HEK293 (cell line): ENCODE measurements around the gene CRYBG2.
"Not testable (repeated sequence)": the region's sequence is repeated elsewhere in the genome, so short reads cannot be mapped to it uniquely, and the experiment has no call there.

Experiments
- BCL11A ChIP-seq: fragments of 450-650 bp; formaldehyde crosslinking; IDR thresholded peaks from 2 replicates; pipeline ENCODE4 v1.5.1; 2016; ENCODE audit warnings: low read depth, missing biosample characterization, missing genetic modification characterization
- CTCF ChIP-seq: fragments of 450-650 bp; formaldehyde crosslinking; IDR thresholded peaks from 2 replicates; pipeline ENCODE4 v1.5.1; 2016; ENCODE audit warnings: missing biosample characterization, missing genetic modification characterization
- MEIS1 ChIP-seq: sonication (generic); formaldehyde crosslinking; IDR thresholded peaks from 2 replicates; pipeline ENCODE4 v1.8.1; 2022; ENCODE audit warnings: missing genetic modification reagents, mild to moderate bottlenecking, borderline replicate concordance
- PATZ1 ChIP-seq: fragments of 450-650 bp; formaldehyde crosslinking; IDR thresholded peaks from 2 replicates; pipeline ENCODE4 v1.5.1; 2016; ENCODE audit warnings: missing biosample characterization, missing genetic modification characterization
- REPIN1 ChIP-seq: fragments of 450-650 bp; formaldehyde crosslinking; IDR thresholded peaks from 2 replicates; pipeline ENCODE4 v1.5.1; 2017; ENCODE audit warnings: missing biosample characterization, missing genetic modification characterization, low read depth
- SCRT1 ChIP-seq: fragments of 450-650 bp; formaldehyde crosslinking; IDR thresholded peaks from 2 replicates; pipeline ENCODE4 v1.5.1; 2016; ENCODE audit warnings: missing biosample characterization, missing genetic modification characterization, borderline replicate concordance
- SCRT2 ChIP-seq: fragments of 450-650 bp; formaldehyde crosslinking; IDR thresholded peaks from 2 replicates; pipeline ENCODE4 v1.5.1; 2016; ENCODE audit warnings: missing biosample characterization, missing genetic modification characterization
- SP2 ChIP-seq: fragments of 450-650 bp; formaldehyde crosslinking; IDR thresholded peaks from 2 replicates; pipeline ENCODE4 v1.5.1; 2016; ENCODE audit warnings: missing biosample characterization, missing genetic modification characterization
- ZBTB17 ChIP-seq: fragments of 450-650 bp; formaldehyde crosslinking; IDR thresholded peaks from 2 replicates; pipeline ENCODE4 v1.5.1; 2016; ENCODE audit warnings: missing biosample characterization, missing genetic modification characterization
- ZBTB49 ChIP-seq: fragments of 450-650 bp; formaldehyde crosslinking; IDR thresholded peaks from 2 replicates; pipeline ENCODE4 v1.5.1; 2016; ENCODE audit warnings: missing biosample characterization, missing genetic modification characterization, low read depth
- ZNF501 ChIP-seq: fragments of 450-650 bp; formaldehyde crosslinking; IDR thresholded peaks from 2 replicates; pipeline ENCODE4 v1.5.1; 2016; ENCODE audit warnings: missing biosample characterization, missing genetic modification characterization

GRCh38 chr1:26385063-26385462 lies 31.1 kb upstream of the CRYBG2 start:
- not testable (repeated sequence) for TF ChIP-seq MEIS1 (CRISPR knock-in tag); BCL11A; ZBTB17 (tag by site-specific recombination); CTCF; REPIN1 (tag by site-specific recombination); ZNF501; ZBTB49 (tag by site-specific recombination); SP2 (tag by site-specific recombination); SCRT2 (tag by site-specific recombination); SCRT1; PATZ1 (tag by site-specific recombination)
